GM06990 (cell line): Measurements from ENCODE around the gene CABYR.

Experiments used
- DNase-seq: peaks from one replicate; pipeline ENCODE4 v3.0.0-alpha.2; 2011; ENCODE audit not compliant: insufficient read length; ENCODE audit errors: extremely low read depth
- H3K27me3 ChIP-seq: replicated peaks from 2 replicates; pipeline ENCODE4 v1.6.0; 2011; ENCODE audit warnings: low read length; ENCODE audit not compliant: control insufficient read depth, insufficient read depth
- H3K36me3 ChIP-seq: 2 replicates; pipeline ENCODE4 v1.5.1; 2011; ENCODE audit warnings: low read length; ENCODE audit not compliant: control insufficient read depth, insufficient read depth
- H3K4me3 ChIP-seq: replicated peaks from 2 replicates; pipeline ENCODE4 v1.5.1; 2011; ENCODE audit warnings: low read depth, mild to moderate bottlenecking, control low read depth, low read length
- TF ChIP-seq, protein P1 (sequence below): IDR thresholded peaks from 2 replicates; pipeline ENCODE4 v1.5.1; 2011; ENCODE audit warnings: low read length, control low read depth, mild to moderate bottlenecking, inconsistent platforms; ENCODE audit not compliant: insufficient read depth, poor library complexity, severe bottlenecking

CABYR gene

DNA sequence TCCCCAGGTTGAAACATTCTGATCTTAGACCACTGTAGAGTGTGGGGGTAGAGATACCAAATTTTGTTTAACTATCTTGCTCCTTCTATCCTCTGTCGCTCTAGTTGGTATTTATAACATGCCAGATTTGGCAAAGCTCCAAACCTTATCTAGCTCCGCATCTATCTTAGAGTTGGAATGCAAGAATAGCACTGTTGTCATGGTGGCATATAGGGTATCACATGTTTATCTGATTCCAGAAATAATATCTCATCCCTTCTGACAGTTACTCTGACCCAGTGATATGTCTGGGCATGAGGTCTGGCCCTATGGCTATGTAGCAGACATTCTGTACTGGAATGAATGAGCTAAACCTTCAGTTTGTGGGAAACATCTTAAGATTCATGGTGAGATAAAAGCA, 51.7 kb downstream of the CABYR start:
- TF ChIP-seq, protein P1, sequence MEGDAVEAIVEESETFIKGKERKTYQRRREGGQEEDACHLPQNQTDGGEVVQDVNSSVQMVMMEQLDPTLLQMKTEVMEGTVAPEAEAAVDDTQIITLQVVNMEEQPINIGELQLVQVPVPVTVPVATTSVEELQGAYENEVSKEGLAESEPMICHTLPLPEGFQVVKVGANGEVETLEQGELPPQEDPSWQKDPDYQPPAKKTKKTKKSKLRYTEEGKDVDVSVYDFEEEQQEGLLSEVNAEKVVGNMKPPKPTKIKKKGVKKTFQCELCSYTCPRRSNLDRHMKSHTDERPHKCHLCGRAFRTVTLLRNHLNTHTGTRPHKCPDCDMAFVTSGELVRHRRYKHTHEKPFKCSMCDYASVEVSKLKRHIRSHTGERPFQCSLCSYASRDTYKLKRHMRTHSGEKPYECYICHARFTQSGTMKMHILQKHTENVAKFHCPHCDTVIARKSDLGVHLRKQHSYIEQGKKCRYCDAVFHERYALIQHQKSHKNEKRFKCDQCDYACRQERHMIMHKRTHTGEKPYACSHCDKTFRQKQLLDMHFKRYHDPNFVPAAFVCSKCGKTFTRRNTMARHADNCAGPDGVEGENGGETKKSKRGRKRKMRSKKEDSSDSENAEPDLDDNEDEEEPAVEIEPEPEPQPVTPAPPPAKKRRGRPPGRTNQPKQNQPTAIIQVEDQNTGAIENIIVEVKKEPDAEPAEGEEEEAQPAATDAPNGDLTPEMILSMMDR = no peak
- Histone ChIP-seq H3K4me3 (no peak overlapping the region), H3K27me3 (peaks cover 2% of the 10 kb centered on the region; the same call in 1 of the 2 replicates), H3K36me3 (no peaks in the 10 kb centered on the region)
- no peak for DNase-seq

DNA sequence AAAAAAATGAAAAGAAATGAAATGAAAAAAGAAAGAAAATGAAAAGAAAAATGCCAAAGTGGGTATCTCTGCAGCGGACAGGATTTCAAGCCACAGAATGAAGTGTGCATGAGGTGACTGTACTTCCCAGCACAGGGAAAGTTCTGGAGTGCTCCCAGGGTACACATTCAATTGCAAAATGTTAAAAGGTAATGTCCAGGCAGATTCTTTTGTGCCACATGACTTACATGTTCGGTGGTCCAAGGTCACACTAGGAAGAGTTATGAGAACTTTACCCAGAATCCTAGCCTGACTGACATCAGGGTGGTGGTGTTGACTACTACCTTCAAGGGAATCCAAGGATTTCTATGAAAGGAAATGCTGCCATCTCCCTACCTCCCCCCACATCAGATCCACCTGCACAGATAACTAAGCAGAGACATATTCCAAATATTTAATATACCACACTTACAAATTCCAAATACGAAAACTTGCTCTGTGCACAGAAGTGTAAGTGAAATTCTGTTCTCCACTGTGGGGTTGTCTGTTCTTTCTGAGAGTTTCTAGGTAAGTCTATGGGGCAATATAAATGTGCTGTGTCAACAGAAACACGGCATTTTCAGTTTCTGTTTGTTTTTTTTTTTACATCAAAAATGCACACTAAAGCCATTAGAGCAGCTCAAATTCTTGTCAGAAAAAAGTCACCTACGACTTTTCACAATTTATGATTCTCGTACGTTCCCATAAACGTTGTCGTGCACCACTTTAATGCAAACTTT, 56.6 kb downstream of the CABYR start:
- Histone ChIP-seq H3K36me3 (no peaks in the 10 kb centered on the region), H3K4me3 (no peak overlapping the region), H3K27me3 (peaks cover 2% of the 10 kb centered on the region; the same call in 1 of the 2 replicates)
- TF ChIP-seq, protein P1 = no peak
- no peak for DNase-seq

DNA sequence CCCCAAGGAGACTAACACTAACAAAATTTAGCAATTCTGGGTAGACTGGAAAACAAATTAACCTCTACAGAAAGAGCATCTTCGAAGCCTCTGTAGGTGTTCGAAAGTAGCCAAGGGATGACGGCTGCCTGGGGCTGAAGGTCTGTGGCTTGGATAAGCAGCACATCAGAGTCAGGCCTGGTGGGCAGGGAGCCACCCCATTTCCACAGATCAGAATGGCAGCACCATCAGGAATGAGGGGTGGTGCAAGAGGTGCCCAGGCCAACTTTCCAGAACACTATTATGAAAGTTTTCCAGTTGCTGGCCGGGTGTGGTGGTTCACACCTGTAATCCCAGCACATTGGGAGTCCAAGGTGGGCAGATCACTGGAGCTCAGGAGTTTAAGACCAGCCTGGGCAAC, 57.9 kb downstream of the CABYR start:
- TF ChIP-seq, protein P1 = no peak
- no peak for DNase-seq
- Histone ChIP-seq H3K27me3 (peaks cover 1% of the 10 kb centered on the region; the same call in 1 of the 2 replicates), H3K4me3 (no peak overlapping the region), H3K36me3 (no peaks in the 10 kb centered on the region)

DNA sequence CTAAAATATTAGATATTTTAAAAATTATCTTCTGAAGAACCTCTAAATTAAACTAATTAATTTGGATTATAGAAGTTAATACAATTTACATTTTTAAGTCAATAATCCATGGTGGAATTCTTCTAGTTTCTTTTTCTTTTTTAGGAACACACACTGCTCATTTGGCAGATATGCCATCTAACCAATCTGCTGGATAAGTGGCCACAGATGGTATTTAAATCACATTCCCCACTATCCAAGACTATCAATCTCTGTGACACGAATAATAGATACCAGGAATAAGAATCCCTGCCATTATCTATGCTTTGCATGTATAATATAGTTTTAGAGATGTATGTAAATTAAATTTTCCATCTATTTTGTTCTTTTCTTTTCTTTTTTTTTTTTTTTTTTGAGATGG, 58.5 kb downstream of the CABYR start:
- H3K27me3 ChIP-seq = no peaks in the 10 kb centered on the region; the same call in 1 of the 2 replicates
- no peak overlapping the region for H3K4me3 ChIP-seq
- no peak for DNase-seq
- TF ChIP-seq, protein P1 = no peak
- H3K36me3 ChIP-seq = no peaks in the 10 kb centered on the region

GRCh38 chr18:24198461-24198860, 59.6 kb downstream of the CABYR start:
- DNase-seq = no peak

More at GRCh38 chr18:24198461-24198860, 59.6 kb downstream of the CABYR start:
- Histone ChIP-seq H3K36me3 (no peaks in the 10 kb centered on the region), H3K4me3 (no peak overlapping the region), H3K27me3 (no peaks in the 10 kb centered on the region)
- TF ChIP-seq, protein P1 = no peak
